VCaP (cell line): Measurements from ENCODE around the gene AMBN.

ENCODE experiments used
- H3K27ac ChIP-seq: fragments of 450-650 bp; 2 replicates; pipeline ENCODE4 v1.5.1; 2017
- CTCF ChIP-seq: fragments of 450-650 bp; conservative IDR thresholded peaks from 2 replicates; pipeline ENCODE4 v1.5.1; 2017; ENCODE audit warnings: mild to moderate bottlenecking, moderate library complexity

Gene AMBN

GRCh38 chr4:70627620-70628019 is 35.6 kb downstream of the AMBN start:
- H3K27ac ChIP-seq, result no peak overlapping the region
- TF ChIP-seq CTCF, result no peak

- H3K27ac ChIP-seq, result no peak within 1 kb of the TSS
- TF ChIP-seq CTCF, result no peak
Measured at GRCh38 chr4:70628444-70628843, 36.4 kb downstream of the AMBN start, which contains the start of gene ENAM. Gene ENAM, plus strand, starts transcription at chr4:70628744. Its CDS starts 757 bp downstream, at chr4:70629501.

DNA sequence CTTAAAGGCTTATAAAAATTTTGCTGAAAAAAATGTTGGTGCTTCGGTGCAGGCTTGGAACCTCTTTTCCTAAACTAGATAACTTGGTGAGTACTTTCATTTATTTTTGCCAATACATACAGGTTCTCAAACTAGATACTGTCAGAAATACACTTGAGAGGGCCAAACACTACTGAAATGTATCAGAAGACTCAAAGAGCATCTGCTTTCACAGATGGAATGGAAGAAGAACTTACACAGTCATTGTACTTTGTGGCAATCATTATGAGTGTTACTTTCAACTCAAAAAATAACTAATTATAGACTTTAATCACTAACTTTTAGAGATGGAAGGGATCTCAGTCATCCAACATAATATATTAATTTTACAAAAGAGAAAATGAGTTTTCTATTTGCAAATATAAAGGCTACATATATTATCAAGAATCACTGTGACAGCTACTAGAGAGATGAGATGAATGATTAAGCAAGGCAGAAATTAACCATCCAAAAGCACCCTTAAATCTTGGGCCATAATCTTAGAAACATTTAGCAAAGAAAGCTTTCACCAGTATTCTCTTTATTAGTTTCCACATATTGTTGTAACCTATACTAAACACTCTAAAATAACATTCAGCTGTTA is 37.5 kb downstream of the AMBN start:
- no peak for TF ChIP-seq CTCF
- H3K27ac ChIP-seq, result no peak overlapping the region

DNA sequence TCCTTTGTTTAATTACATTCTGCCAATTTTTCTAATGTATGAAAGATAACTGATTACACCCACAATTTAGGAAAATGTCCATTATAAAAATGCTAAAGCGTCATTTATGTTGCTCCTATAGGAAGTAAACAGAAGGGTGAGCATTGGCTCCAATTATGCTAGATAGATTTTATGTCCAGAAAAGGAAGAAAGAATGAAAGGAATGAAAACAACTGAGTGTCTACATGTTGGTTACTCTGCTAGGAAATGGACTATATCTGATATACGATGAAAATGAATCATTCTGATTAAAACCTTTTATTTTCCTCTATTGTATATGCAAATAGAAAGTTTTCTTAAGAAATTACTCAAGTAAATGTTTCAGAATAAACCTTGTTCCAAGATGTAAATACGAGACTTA is 38.1 kb downstream of the AMBN start:
- no peak for TF ChIP-seq CTCF

GRCh38 chr4:70632028-70632427 is 40.0 kb downstream of the AMBN start:
- no peak overlapping the region for H3K27ac ChIP-seq
- no peak for TF ChIP-seq CTCF

More for the DNA sequence above, 38.1 kb downstream of the AMBN start:
- no peak overlapping the region for H3K27ac ChIP-seq

DNA sequence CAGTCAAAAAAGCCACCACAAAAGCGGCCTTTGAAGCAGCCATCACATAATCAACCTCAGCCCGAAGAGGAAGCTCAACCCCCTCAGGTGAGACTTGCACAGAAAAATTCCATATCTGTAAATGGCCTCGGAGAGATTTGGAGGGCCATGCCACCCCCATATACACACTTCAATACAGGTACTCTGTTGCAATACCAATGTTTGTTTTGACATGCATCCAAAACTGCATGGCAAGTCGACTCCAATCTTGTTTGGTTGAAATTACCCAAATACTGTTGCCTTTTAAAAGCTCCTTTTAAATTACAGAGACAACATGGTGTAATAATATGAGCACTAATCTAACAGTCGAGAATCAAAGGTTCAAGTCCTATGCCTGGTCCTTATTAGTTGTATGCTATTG is 42.4 kb downstream of the AMBN start:
- no peak for TF ChIP-seq CTCF
- no peak overlapping the region for H3K27ac ChIP-seq

GRCh38 chr4:70637239-70637913 is 45.3 kb downstream of the AMBN start:
- TF ChIP-seq CTCF, result no peak
- peak overlapping the region; percentile 7; the same call in 1 of the 2 replicates for H3K27ac ChIP-seq
